OCI-LY7 (cell line): ENCODE results near the gene TNFRSF8. TPM values are rescaled to one million over a fixed set of nuclear protein-coding genes. Genes with fewer than 3 reads are reported as not detected.

ENCODE experiments used
- BruUV-seq: library from RNA; stranded (reverse); fragments of 400-500 nt; replicated peaks from 2 replicates; lab custom pipeline; 2021; lab: Mats Ljungman, UMichigan
- CTCF ChIA-PET: fragments of 300-600 bp; sonication (Branson Sonifier 250); formaldehyde crosslinking; loops from one replicate; lab custom pipeline; 2022; ENCODE audit warnings: antibody characterized with exemption; ENCODE audit not compliant: unreplicated experiment; lab: Charles Lee
- POLR2A ChIA-PET: fragments of 300-600 bp; sonication (Branson Sonifier 250); formaldehyde crosslinking; loops from one replicate; lab custom pipeline; 2022; ENCODE audit warnings: antibody characterized with exemption; lab: Charles Lee
- DNase-seq: peaks from one replicate; pipeline ENCODE4 v3.0.0-alpha.2; 2015; ENCODE audit warnings: low spot score
- H2AFZ ChIP-seq: fragments of 200-600 bp; sonication (generic), shearing (Covaris generic); 2 replicates; pipeline ENCODE4 v1.6.1; 2014; ENCODE audit warnings: mild to moderate bottlenecking, antibody characterized with exemption, low read length, moderate library complexity
- H3K27ac ChIP-seq: fragments of 200-600 bp; sonication (generic); 2 replicates; pipeline ENCODE4 v1.5.1; 2014; ENCODE audit warnings: mixed run types, low read depth, mild to moderate bottlenecking, moderate library complexity, low read length, inconsistent platforms; ENCODE audit not compliant: poor library complexity, severe bottlenecking
- H3K36me3 ChIP-seq: fragments of 200-600 bp; sonication (generic); 2 replicates; pipeline ENCODE4 v1.6.1; 2014; ENCODE audit warnings: mild to moderate bottlenecking, antibody characterized with exemption, low read length, moderate library complexity, mixed read lengths; ENCODE audit not compliant: insufficient read depth
- H3K4me1 ChIP-seq: fragments of 200-600 bp; sonication (generic); 2 replicates; pipeline ENCODE4 v1.5.1; 2014; ENCODE audit warnings: mild to moderate bottlenecking, low read length; ENCODE audit not compliant: insufficient read depth, poor library complexity, severe bottlenecking
- H3K4me2 ChIP-seq: fragments of 200-600 bp; sonication (generic); 2 replicates; pipeline ENCODE4 v1.6.1; 2014; ENCODE audit warnings: mild to moderate bottlenecking, low read length
- H3K4me3 ChIP-seq: fragments of 200-600 bp; sonication (generic); 2 replicates; pipeline ENCODE4 v1.5.1; 2014; ENCODE audit warnings: mild to moderate bottlenecking, low read depth, low read length; ENCODE audit not compliant: poor library complexity, severe bottlenecking
- H3K79me2 ChIP-seq: fragments of 200-600 bp; sonication (generic); 2 replicates; pipeline ENCODE4 v1.6.1; 2016; ENCODE audit warnings: low read depth, mild to moderate bottlenecking, low read length, moderate library complexity, mixed read lengths; ENCODE audit not compliant: insufficient read depth
- H3K9me2 ChIP-seq: fragments of 200-600 bp; sonication (generic); 2 replicates; pipeline ENCODE4 v1.6.1; 2016; ENCODE audit warnings: mild to moderate bottlenecking, low read length, mixed read lengths; ENCODE audit not compliant: insufficient read depth
- H3K9me3 ChIP-seq: fragments of 200-600 bp; sonication (generic); 2 replicates; pipeline ENCODE4 v1.6.1; 2014; ENCODE audit warnings: mild to moderate bottlenecking, mixed run types, low read length, mixed read lengths
- H4K20me1 ChIP-seq: fragments of 200-600 bp; sonication (generic); 2 replicates; pipeline ENCODE4 v1.6.1; 2014; ENCODE audit warnings: mild to moderate bottlenecking, antibody characterized with exemption, low read length, moderate library complexity, mixed read lengths; ENCODE audit not compliant: insufficient read depth
- CTCF ChIP-seq: fragments of 200-600 bp; sonication (generic); conservative IDR thresholded peaks from 2 replicates; pipeline ENCODE4 v1.5.1; 2014; ENCODE audit warnings: mild to moderate bottlenecking, antibody characterized with exemption, low read length, moderate library complexity, mixed read lengths
- EZH2phosphoT487 ChIP-seq: fragments of 200-600 bp; sonication (generic); IDR thresholded peaks from 2 replicates; pipeline ENCODE4 v1.6.1; 2018; ENCODE audit warnings: low read depth, borderline replicate concordance, mild to moderate bottlenecking, mixed run types, antibody characterized with exemption, low read length, moderate library complexity, mixed read lengths
- intact Hi-C: fragments of 100-400 bp; cut with micrococcal nuclease; formaldehyde crosslinking; loops from one replicate; pipeline ENCODE4 v1.10.0; 2022; ENCODE audit not compliant: unreplicated experiment
- total RNA-seq, 2 experiments: library from RNA; depleted of rRNA in 1 of 2; stranded (reverse); fragments of >200 nt in 1 of 2; shearing (Covaris generic) in 1 of 2; gene quantifications; 2 replicates each; pipeline ENCODE4 v1.2.3, GENCODE V29; 2014 to 2022

TNFRSF8 gene
- total RNA-seq, 2 experiments from 2014 or later = 0.29 TPM; not detected in 1

DNA sequence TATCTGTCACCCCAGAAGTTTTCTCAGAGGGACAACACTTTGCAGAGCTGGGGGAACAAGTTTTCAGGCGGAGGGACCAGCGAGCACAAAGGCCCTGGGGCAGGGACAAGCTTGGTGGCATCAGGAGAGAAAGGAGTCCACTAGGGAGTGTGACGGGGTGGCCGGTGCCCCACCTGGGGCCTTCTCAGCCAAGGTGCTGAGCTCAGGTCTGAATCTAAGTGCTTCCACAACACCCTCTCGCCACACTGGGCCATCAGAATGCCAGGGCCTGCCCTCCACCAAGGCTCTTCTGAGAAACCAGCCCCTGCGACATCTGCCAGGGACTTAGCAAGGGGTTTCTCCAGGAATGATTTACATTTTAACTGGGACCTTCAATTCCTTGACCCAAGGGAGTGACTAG lies 7.8 kb upstream of the TNFRSF8 start:
- no peak overlapping the region for H2AFZ ChIP-seq
- BruUV-seq = no TSS peak
- peaks cover 28% of the 10 kb centered on the region for H3K4me1 ChIP-seq
- POLR2A ChIA-PET = no interaction called here
- H4K20me1 ChIP-seq = no peaks in the 10 kb centered on the region
- intact Hi-C loops = no loop called here
- no peaks in the 10 kb centered on the region for H3K36me3 ChIP-seq
- CTCF ChIA-PET = no interaction called here
- no peak overlapping the region for H3K4me2 ChIP-seq
- H3K4me3 ChIP-seq = no peak overlapping the region
- no peaks in the 10 kb centered on the region for H3K9me3 ChIP-seq
- no peaks in the 10 kb centered on the region for H3K79me2 ChIP-seq
- H3K9me2 ChIP-seq = no peaks in the 10 kb centered on the region
- TF ChIP-seq CTCF (no peak), EZH2phosphoT487 (no peak)
- DNase-seq = no peak
- no peak overlapping the region for H3K27ac ChIP-seq

GRCh38 chr1:12056331-12056841 lies 6.7 kb upstream of the TNFRSF8 start:
- TF ChIP-seq EZH2phosphoT487 (no peak), CTCF (no peak)
- BruUV-seq = no TSS peak
- no peak overlapping the region for H3K27ac ChIP-seq
- H3K36me3 ChIP-seq = no peaks in the 10 kb centered on the region
- no peak overlapping the region for H3K4me2 ChIP-seq
- POLR2A ChIA-PET = no interaction called here
- H3K9me3 ChIP-seq = no peaks in the 10 kb centered on the region
- H4K20me1 ChIP-seq = no peaks in the 10 kb centered on the region
- no peaks in the 10 kb centered on the region for H3K79me2 ChIP-seq
- DNase-seq = no peak
- H3K4me3 ChIP-seq = no peak overlapping the region
- H3K9me2 ChIP-seq = no peaks in the 10 kb centered on the region
- intact Hi-C loops = no loop called here
- CTCF ChIA-PET = no interaction called here
- no peak overlapping the region for H2AFZ ChIP-seq
- peaks cover 27% of the 10 kb centered on the region for H3K4me1 ChIP-seq

DNA sequence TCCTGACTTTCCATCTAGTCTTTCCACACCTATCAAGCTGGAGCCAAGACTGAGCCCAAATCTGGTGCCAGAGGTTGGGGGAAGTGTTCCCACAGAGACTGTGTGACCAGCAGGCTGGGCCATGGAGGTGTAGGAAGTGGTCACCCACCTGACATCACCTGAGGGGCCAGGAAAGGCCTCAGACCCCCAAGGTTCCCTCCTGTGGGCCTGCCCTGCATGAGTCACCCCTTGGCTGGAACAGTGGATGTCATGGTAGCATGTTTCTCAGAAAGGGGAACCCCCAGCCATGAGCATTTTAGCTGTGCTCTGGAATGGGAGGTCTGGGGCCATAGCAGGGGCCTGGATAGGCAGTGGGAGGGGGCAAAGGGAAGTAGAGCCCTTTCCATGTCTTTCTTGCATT lies 5.7 kb upstream of the TNFRSF8 start:
- no peaks in the 10 kb centered on the region for H4K20me1 ChIP-seq
- BruUV-seq = no TSS peak
- intact Hi-C loops = no loop called here
- H3K9me3 ChIP-seq = no peaks in the 10 kb centered on the region
- DNase-seq = no peak
- no peak overlapping the region for H3K27ac ChIP-seq
- H3K36me3 ChIP-seq = no peaks in the 10 kb centered on the region
- CTCF ChIA-PET = no interaction called here
- H3K4me2 ChIP-seq = no peak overlapping the region
- no peaks in the 10 kb centered on the region for H3K79me2 ChIP-seq
- H3K4me1 ChIP-seq = peaks cover 17% of the 10 kb centered on the region
- no peak overlapping the region for H3K4me3 ChIP-seq
- TF ChIP-seq EZH2phosphoT487 (no peak), CTCF (no peak)
- H3K9me2 ChIP-seq = no peaks in the 10 kb centered on the region
- POLR2A ChIA-PET = interaction anchor here (0.9 kb wide), 1 partner anchor 19 kb away, joined by 4 read pairs; no protein-coding TSS in a partner anchor
- no peak overlapping the region for H2AFZ ChIP-seq
